Measurements from ENCODE around the gene VWF.

DNA sequence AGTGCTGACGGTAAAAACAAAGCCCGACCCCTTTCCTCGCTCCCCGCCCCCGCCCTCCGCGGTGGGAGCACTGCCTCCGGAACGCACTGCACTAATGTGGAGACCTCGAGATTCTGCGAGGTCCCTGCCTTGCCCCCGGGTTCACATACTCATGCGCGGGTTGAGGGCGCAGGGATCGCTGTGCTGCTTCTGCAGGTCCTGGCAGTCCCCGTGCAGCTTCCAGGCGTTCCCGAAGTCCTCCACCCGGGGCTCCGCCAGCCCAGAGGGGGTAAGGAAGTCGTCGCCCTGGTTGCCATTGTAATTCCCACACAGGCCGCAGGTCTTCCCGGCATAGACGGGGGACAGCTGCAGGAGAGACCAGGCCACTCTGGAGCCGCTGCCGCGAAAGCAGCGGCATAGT, 66.8 kb downstream of the VWF start:
- TF ChIP-seq, protein P1, sequence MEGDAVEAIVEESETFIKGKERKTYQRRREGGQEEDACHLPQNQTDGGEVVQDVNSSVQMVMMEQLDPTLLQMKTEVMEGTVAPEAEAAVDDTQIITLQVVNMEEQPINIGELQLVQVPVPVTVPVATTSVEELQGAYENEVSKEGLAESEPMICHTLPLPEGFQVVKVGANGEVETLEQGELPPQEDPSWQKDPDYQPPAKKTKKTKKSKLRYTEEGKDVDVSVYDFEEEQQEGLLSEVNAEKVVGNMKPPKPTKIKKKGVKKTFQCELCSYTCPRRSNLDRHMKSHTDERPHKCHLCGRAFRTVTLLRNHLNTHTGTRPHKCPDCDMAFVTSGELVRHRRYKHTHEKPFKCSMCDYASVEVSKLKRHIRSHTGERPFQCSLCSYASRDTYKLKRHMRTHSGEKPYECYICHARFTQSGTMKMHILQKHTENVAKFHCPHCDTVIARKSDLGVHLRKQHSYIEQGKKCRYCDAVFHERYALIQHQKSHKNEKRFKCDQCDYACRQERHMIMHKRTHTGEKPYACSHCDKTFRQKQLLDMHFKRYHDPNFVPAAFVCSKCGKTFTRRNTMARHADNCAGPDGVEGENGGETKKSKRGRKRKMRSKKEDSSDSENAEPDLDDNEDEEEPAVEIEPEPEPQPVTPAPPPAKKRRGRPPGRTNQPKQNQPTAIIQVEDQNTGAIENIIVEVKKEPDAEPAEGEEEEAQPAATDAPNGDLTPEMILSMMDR (IDR thresholded peaks at IDR 0.05 in 4 of 5, conservative IDR thresholded peaks at IDR 0.05 in 1 of 5) = no peak
- no peak for TF ChIP-seq POLR2A (IDR thresholded peaks at IDR 0.05)

Data from gastrocnemius medialis (tissue), 4 donors.